ENCODE results near the gene FMN1. TPM values are rescaled to one million over a fixed set of nuclear protein-coding genes. Genes with fewer than 3 reads are reported as not detected.
A peak's percentile ranks its signal among the peaks of the same experiment; 100 is the strongest.

Gene FMN1
- total RNA-seq, 2 donors from 2014 or later: 13.7 to 17.1 TPM

DNA sequence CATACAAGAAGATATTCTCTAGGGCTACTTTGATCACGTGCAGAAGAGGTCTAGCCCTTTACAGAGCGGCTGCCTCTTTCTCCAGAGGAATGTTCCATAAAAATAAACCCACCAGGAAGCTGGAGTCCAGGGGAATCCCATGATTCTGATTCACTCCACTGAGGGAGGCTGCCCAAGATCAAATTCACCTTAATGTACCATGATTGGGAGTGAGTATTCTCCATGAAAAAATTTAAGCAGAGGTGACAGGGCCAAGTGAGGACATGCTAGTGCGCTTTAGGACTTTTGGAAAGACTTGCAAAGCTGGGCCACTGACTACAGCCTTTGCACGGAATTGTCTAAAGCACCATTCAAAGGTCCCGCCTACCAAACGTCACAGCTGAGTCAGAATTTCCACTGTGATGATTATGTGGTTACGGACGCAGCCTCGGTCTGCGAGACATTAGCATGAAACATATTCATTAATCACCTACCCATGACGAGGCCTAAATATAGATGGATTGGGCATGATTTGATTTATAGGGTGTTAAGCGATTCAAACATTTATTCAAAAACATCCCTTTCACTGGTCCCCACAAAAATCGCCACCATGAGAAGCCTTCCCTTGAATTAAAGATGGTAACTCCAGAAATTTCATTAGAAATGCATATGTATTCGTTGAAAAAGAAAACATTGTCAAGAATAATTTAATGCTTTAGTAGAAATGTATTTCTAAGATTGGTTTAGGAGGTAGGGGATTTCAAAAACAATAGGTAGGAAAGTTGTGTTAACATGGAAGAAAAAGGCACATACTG lies 324.1 kb downstream of the FMN1 start:
- Histone ChIP-seq H3K4me3 (no peak overlapping the region), H3K27ac (no peak overlapping the region), H3K9me3 (no peaks in the 10 kb centered on the region), H3K27me3 (no peaks in the 10 kb centered on the region), H3K4me1 (peaks cover 30% of the 10 kb centered on the region), H3K36me3 (replicated peaks in 1 of 2; ENCODE audit: insufficient read depth in 1 of 2, low read depth in 2 of 2) (no peaks in the 10 kb centered on the region)
- 89 to 90% methylated on average over 14 of the region's 14 CpGs for WGBS, 2 donors
- DNase-seq (no peak), ATAC-seq (no peak)
- TF ChIP-seq, protein P1, sequence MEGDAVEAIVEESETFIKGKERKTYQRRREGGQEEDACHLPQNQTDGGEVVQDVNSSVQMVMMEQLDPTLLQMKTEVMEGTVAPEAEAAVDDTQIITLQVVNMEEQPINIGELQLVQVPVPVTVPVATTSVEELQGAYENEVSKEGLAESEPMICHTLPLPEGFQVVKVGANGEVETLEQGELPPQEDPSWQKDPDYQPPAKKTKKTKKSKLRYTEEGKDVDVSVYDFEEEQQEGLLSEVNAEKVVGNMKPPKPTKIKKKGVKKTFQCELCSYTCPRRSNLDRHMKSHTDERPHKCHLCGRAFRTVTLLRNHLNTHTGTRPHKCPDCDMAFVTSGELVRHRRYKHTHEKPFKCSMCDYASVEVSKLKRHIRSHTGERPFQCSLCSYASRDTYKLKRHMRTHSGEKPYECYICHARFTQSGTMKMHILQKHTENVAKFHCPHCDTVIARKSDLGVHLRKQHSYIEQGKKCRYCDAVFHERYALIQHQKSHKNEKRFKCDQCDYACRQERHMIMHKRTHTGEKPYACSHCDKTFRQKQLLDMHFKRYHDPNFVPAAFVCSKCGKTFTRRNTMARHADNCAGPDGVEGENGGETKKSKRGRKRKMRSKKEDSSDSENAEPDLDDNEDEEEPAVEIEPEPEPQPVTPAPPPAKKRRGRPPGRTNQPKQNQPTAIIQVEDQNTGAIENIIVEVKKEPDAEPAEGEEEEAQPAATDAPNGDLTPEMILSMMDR (IDR thresholded peaks at IDR 0.05): no peak
- TF ChIP-seq POLR2A (IDR thresholded peaks at IDR 0.05): no peak
- intact Hi-C loops (cut with DNase I): no loop called here

DNA sequence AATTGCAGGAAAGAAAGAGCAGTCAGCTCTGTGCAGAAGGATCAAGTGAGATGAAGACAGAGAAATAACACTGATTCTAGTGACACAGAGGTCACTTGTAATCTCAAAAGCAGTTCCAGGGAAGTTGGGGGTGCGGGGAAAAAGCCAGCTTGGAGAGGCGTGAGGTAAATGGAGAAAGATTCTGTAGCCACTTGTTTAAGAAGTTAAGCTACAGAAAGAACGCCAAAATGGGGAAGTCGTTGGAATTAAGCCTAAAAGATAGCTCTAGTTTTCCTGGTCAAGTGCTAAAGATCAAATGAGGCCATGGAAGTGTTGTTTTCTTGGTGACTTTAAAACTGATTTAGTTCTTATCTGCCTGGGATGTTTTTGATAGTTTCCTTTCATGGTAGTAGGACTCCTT lies 324.7 kb downstream of the FMN1 start:
- ATAC-seq (no peak), DNase-seq (no peak)
- Histone ChIP-seq H3K27me3 (no peaks in the 10 kb centered on the region), H3K9me3 (no peaks in the 10 kb centered on the region), H3K36me3 (replicated peaks in 1 of 2; ENCODE audit: insufficient read depth in 1 of 2, low read depth in 2 of 2) (no peaks in the 10 kb centered on the region), H3K4me3 (no peak overlapping the region), H3K4me1 (peaks cover 25% of the 10 kb centered on the region), H3K27ac (no peak overlapping the region)
- TF ChIP-seq POLR2A (IDR thresholded peaks at IDR 0.05): no peak
- TF ChIP-seq, protein P1 (IDR thresholded peaks at IDR 0.05): no peak
- 63 to 74% methylated on average over 4 of the region's 4 CpGs for whole genome bisulfite sequencing, 2 donors
- intact Hi-C loops (cut with DNase I): no loop called here

DNA sequence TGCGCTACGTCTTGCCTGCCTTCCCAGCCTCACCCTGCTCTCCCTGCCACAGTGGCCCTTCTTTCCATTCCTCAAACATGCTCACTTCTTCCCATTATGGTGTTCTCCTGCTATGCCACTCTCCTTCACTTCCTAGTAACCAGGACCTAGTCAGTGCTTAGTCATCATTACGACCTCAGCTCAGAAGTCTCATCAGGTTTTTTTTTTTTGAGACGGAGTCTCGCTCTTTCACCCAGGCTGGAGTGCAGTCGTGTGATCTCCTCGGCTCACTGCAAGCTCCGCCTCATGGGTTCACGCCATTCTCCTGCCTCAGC lies 327.2 kb downstream of the FMN1 start:
- H3K27ac ChIP-seq: peak overlapping the region in 1 of 4 donors; percentile 19
- intact Hi-C loops (cut with DNase I): no loop called here
- WGBS, 2 donors: 75 to 88% methylated on average over 9 of the region's 9 CpGs
- no peak for ATAC-seq
- no peak overlapping the region for H3K4me3 ChIP-seq
- no peak for TF ChIP-seq POLR2A (IDR thresholded peaks at IDR 0.05)
- TF ChIP-seq, protein P1 (IDR thresholded peaks at IDR 0.05): no peak
- no peaks in the 10 kb centered on the region for H3K9me3 ChIP-seq
- DNase-seq: no peak
- H3K27me3 ChIP-seq: no peaks in the 10 kb centered on the region
- no peaks in the 10 kb centered on the region for H3K36me3 ChIP-seq (replicated peaks in 1 of 2; ENCODE audit: insufficient read depth in 1 of 2, low read depth in 2 of 2)
- H3K4me1 ChIP-seq: peaks cover 2% of the 10 kb centered on the region

DNA sequence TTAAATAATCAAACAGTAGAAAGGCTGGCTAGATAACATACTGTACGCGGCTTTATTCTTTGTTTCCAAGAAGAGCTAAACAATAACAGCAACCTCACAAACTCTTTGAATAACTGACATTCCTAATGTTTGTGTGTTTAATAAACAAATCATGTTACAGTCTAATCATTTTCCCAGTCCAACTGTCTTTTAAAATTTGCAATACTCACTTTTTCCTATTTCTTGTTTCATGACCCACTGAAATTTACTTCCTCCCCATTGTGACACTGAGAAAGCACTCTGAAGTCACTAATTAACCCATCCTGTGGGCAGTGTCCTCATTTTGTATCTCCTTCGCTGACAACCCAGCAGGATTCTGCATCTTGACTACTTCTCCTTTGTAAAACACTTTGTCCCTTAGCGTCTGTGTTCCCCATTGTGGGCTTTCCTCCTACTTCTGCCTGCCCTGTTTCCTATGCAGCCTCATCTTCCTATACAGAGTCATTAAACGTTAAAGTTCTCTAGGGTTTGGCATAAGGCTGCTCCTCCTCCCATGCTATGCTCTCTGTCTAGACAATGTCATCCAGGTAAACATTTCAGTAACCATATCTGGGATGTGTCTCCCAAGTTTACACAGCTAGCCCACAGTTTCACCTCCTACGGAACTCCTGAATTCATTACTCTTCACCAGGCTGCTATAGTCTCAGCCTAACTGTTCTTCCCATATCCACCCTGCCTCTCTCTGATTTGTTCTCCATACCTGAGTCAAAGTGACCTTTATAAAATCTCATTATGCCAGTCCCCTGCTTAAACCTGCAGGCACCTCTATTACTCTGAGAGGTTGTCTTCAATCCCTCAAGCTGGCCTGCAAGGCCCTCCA lies 327.8 kb downstream of the FMN1 start:
- DNase-seq (peak in 1 of 4 donors; percentile 35), ATAC-seq (no peak)
- Histone ChIP-seq H3K27me3 (no peaks in the 10 kb centered on the region), H3K36me3 (replicated peaks in 1 of 2; ENCODE audit: insufficient read depth in 1 of 2, low read depth in 2 of 2) (no peaks in the 10 kb centered on the region), H3K4me1 (no peaks in the 10 kb centered on the region), H3K9me3 (no peaks in the 10 kb centered on the region), H3K27ac (peak overlapping the region in 1 of 4 donors; percentile 19), H3K4me3 (no peak overlapping the region)
- intact Hi-C loops (cut with DNase I): no loop called here
- 58 to 66% methylated on average over 6 of the region's 6 CpGs for WGBS, 2 donors
- TF ChIP-seq, protein P1 (IDR thresholded peaks at IDR 0.05): no peak
- no peak for TF ChIP-seq POLR2A (IDR thresholded peaks at IDR 0.05)

Measured in body of pancreas (tissue), 4 donors.